ENCODE measurements around the gene SLC30A5.
"Not testable (repeated sequence)": the region's sequence is repeated elsewhere in the genome, so short reads cannot be mapped to it uniquely, and the experiment has no call there.

The SLC30A5 gene

GRCh38 chr5:69103521-69103920 lies 9.7 kb downstream of the SLC30A5 start:
- Histone ChIP-seq H3K27me3 (ENCODE audit: control insufficient read depth in 1 of 2, insufficient read depth in 2 of 2, low read length in 2 of 2) (no peaks in the 10 kb centered on the region), H3K27ac (ENCODE audit: low read length) (no peak overlapping the region), H3K4me1 (ENCODE audit: control insufficient read depth, insufficient read depth, low read length) (no peaks in the 10 kb centered on the region), H3K9ac (ENCODE audit: low read length in 2 of 2) (no peak overlapping the region), H3K36me3 (ENCODE audit: control insufficient read depth in 2 of 2, insufficient read depth in 2 of 2, low read length in 2 of 2) (peaks cover 15 to 22% of the 10 kb centered on the region in 2 donors), H3K9me3 (ENCODE audit: control insufficient read depth in 2 of 2, low read length in 2 of 2) (no peaks in the 10 kb centered on the region), H3K4me3 (ENCODE audit: low read length in 2 of 2) (no peak overlapping the region)

- Histone ChIP-seq H3K27me3 (ENCODE audit: control insufficient read depth in 1 of 2, insufficient read depth in 2 of 2, low read length in 2 of 2) (no peaks in the 10 kb centered on the region), H3K4me3 (ENCODE audit: low read length in 2 of 2) (no peak overlapping the region), H3K4me1 (ENCODE audit: control insufficient read depth, insufficient read depth, low read length) (no peaks in the 10 kb centered on the region), H3K9me3 (ENCODE audit: control insufficient read depth in 2 of 2, low read length in 2 of 2) (no peaks in the 10 kb centered on the region), H3K9ac (ENCODE audit: low read length in 2 of 2) (no peak overlapping the region), H3K27ac (ENCODE audit: low read length) (no peak overlapping the region), H3K36me3 (ENCODE audit: control insufficient read depth in 2 of 2, insufficient read depth in 2 of 2, low read length in 2 of 2) (peaks cover 21 to 33% of the 10 kb centered on the region in 2 donors)
Observed at GRCh38 chr5:69105996-69106906, 12.4 kb downstream of the SLC30A5 start.

- not testable (repeated sequence) for H3K4me1 ChIP-seq (ENCODE audit: control insufficient read depth, insufficient read depth, low read length); H3K27me3 ChIP-seq (ENCODE audit: control insufficient read depth in 1 of 2, insufficient read depth in 2 of 2, low read length in 2 of 2); H3K9me3 ChIP-seq (ENCODE audit: control insufficient read depth in 2 of 2, low read length in 2 of 2); H3K27ac ChIP-seq (ENCODE audit: low read length); H3K9ac ChIP-seq (ENCODE audit: low read length in 2 of 2); H3K4me3 ChIP-seq (ENCODE audit: low read length in 2 of 2)
- H3K36me3 ChIP-seq (ENCODE audit: control insufficient read depth in 2 of 2, insufficient read depth in 2 of 2, low read length in 2 of 2) = peaks cover 19 to 39% of the 10 kb centered on the region in 2 donors
Observed at GRCh38 chr5:69108367-69108766, 14.6 kb downstream of the SLC30A5 start.

GRCh38 chr5:69113851-69114250 lies 20.0 kb downstream of the SLC30A5 start:
- Histone ChIP-seq H3K9ac (ENCODE audit: low read length in 2 of 2) (no peak overlapping the region), H3K27me3 (ENCODE audit: control insufficient read depth in 1 of 2, insufficient read depth in 2 of 2, low read length in 2 of 2) (no peaks in the 10 kb centered on the region), H3K36me3 (ENCODE audit: control insufficient read depth in 2 of 2, insufficient read depth in 2 of 2, low read length in 2 of 2) (peaks cover 22 to 50% of the 10 kb centered on the region in 2 donors), H3K4me3 (ENCODE audit: low read length in 2 of 2) (no peak overlapping the region), H3K4me1 (ENCODE audit: control insufficient read depth, insufficient read depth, low read length) (no peaks in the 10 kb centered on the region), H3K27ac (ENCODE audit: low read length) (no peak overlapping the region), H3K9me3 (ENCODE audit: control insufficient read depth in 2 of 2, low read length in 2 of 2) (no peaks in the 10 kb centered on the region)

- H3K9me3 ChIP-seq (ENCODE audit: control insufficient read depth in 2 of 2, low read length in 2 of 2) = no peaks in the 10 kb centered on the region
- H3K9ac ChIP-seq (ENCODE audit: low read length in 2 of 2) = no peak overlapping the region
- H3K27me3 ChIP-seq (ENCODE audit: control insufficient read depth in 1 of 2, insufficient read depth in 2 of 2, low read length in 2 of 2) = no peaks in the 10 kb centered on the region
- no peaks in the 10 kb centered on the region for H3K4me1 ChIP-seq (ENCODE audit: control insufficient read depth, insufficient read depth, low read length)
- no peak overlapping the region for H3K27ac ChIP-seq (ENCODE audit: low read length)
- no peak overlapping the region for H3K4me3 ChIP-seq (ENCODE audit: low read length in 2 of 2)
- peaks cover 21 to 46% of the 10 kb centered on the region in 2 donors for H3K36me3 ChIP-seq (ENCODE audit: control insufficient read depth in 2 of 2, insufficient read depth in 2 of 2, low read length in 2 of 2)
Observed at GRCh38 chr5:69115526-69115925, 21.7 kb downstream of the SLC30A5 start.

- no peak overlapping the region for H3K27ac ChIP-seq (ENCODE audit: low read length)
- no peak overlapping the region for H3K4me3 ChIP-seq (ENCODE audit: low read length in 2 of 2)
Observed at GRCh38 chr5:69129413-69129812, 35.6 kb downstream of the SLC30A5 start.

GRCh38 chr5:69130241-69130640 lies 36.4 kb downstream of the SLC30A5 start:
- Histone ChIP-seq H3K4me3 (ENCODE audit: low read length in 2 of 2) (no peak overlapping the region), H3K36me3 (ENCODE audit: control insufficient read depth in 2 of 2, insufficient read depth in 2 of 2, low read length in 2 of 2) (peaks cover 6 to 15% of the 10 kb centered on the region in 2 donors), H3K4me1 (ENCODE audit: control insufficient read depth, insufficient read depth, low read length) (no peaks in the 10 kb centered on the region), H3K9ac (ENCODE audit: low read length in 2 of 2) (no peak overlapping the region), H3K27ac (ENCODE audit: low read length) (no peak overlapping the region), H3K9me3 (ENCODE audit: control insufficient read depth in 2 of 2, low read length in 2 of 2) (no peaks in the 10 kb centered on the region), H3K27me3 (ENCODE audit: control insufficient read depth in 1 of 2, insufficient read depth in 2 of 2, low read length in 2 of 2) (no peaks in the 10 kb centered on the region)

More at GRCh38 chr5:69129413-69129812, 35.6 kb downstream of the SLC30A5 start:
- no peaks in the 10 kb centered on the region for H3K27me3 ChIP-seq (ENCODE audit: control insufficient read depth in 1 of 2, insufficient read depth in 2 of 2, low read length in 2 of 2)
- no peak overlapping the region for H3K9ac ChIP-seq (ENCODE audit: low read length in 2 of 2)
- no peaks in the 10 kb centered on the region for H3K9me3 ChIP-seq (ENCODE audit: control insufficient read depth in 2 of 2, low read length in 2 of 2)
- peaks cover 6 to 21% of the 10 kb centered on the region in 2 donors for H3K36me3 ChIP-seq (ENCODE audit: control insufficient read depth in 2 of 2, insufficient read depth in 2 of 2, low read length in 2 of 2)
- no peaks in the 10 kb centered on the region for H3K4me1 ChIP-seq (ENCODE audit: control insufficient read depth, insufficient read depth, low read length)

GRCh38 chr5:69131304-69131703 lies 37.5 kb downstream of the SLC30A5 start:
- Histone ChIP-seq H3K4me1 (ENCODE audit: control insufficient read depth, insufficient read depth, low read length) (no peaks in the 10 kb centered on the region), H3K9me3 (ENCODE audit: control insufficient read depth in 2 of 2, low read length in 2 of 2) (no peaks in the 10 kb centered on the region), H3K4me3 (ENCODE audit: low read length in 2 of 2) (no peak overlapping the region), H3K27ac (ENCODE audit: low read length) (no peak overlapping the region), H3K27me3 (ENCODE audit: control insufficient read depth in 1 of 2, insufficient read depth in 2 of 2, low read length in 2 of 2) (no peaks in the 10 kb centered on the region), H3K9ac (ENCODE audit: low read length in 2 of 2) (no peak overlapping the region), H3K36me3 (ENCODE audit: control insufficient read depth in 2 of 2, insufficient read depth in 2 of 2, low read length in 2 of 2) (peaks cover 6 to 15% of the 10 kb centered on the region in 2 donors)

GRCh38 chr5:69134126-69134525 lies 40.3 kb downstream of the SLC30A5 start:
- no peaks in the 10 kb centered on the region for H3K4me1 ChIP-seq (ENCODE audit: control insufficient read depth, insufficient read depth, low read length)
- H3K4me3 ChIP-seq (ENCODE audit: low read length in 2 of 2) = no peak overlapping the region
- H3K9me3 ChIP-seq (ENCODE audit: control insufficient read depth in 2 of 2, low read length in 2 of 2) = no peaks in the 10 kb centered on the region
- no peaks in the 10 kb centered on the region for H3K27me3 ChIP-seq (ENCODE audit: control insufficient read depth in 1 of 2, insufficient read depth in 2 of 2, low read length in 2 of 2)
- H3K36me3 ChIP-seq (ENCODE audit: control insufficient read depth in 2 of 2, insufficient read depth in 2 of 2, low read length in 2 of 2) = peaks cover 6 to 7% of the 10 kb centered on the region in 2 donors
- no peak overlapping the region for H3K27ac ChIP-seq (ENCODE audit: low read length)
- H3K9ac ChIP-seq (ENCODE audit: low read length in 2 of 2) = no peak overlapping the region

- no peak overlapping the region for H3K9ac ChIP-seq (ENCODE audit: low read length in 2 of 2)
Observed at GRCh38 chr5:69136293-69136692, 42.5 kb downstream of the SLC30A5 start.

GRCh38 chr5:69137208-69137607 lies 43.4 kb downstream of the SLC30A5 start:
- H3K4me3 ChIP-seq (ENCODE audit: low read length in 2 of 2); H3K9me3 ChIP-seq (ENCODE audit: control insufficient read depth in 2 of 2, low read length in 2 of 2); H3K27me3 ChIP-seq (ENCODE audit: control insufficient read depth in 1 of 2, insufficient read depth in 2 of 2, low read length in 2 of 2); H3K27ac ChIP-seq (ENCODE audit: low read length); H3K9ac ChIP-seq (ENCODE audit: low read length in 2 of 2); H3K4me1 ChIP-seq (ENCODE audit: control insufficient read depth, insufficient read depth, low read length); H3K36me3 ChIP-seq (ENCODE audit: control insufficient read depth in 2 of 2, insufficient read depth in 2 of 2, low read length in 2 of 2): not testable (repeated sequence)

More at GRCh38 chr5:69136293-69136692, 42.5 kb downstream of the SLC30A5 start:
- no peak overlapping the region for H3K27ac ChIP-seq (ENCODE audit: low read length)
- no peak overlapping the region for H3K4me3 ChIP-seq (ENCODE audit: low read length in 2 of 2)
- H3K9me3 ChIP-seq (ENCODE audit: control insufficient read depth in 2 of 2, low read length in 2 of 2) = peaks cover 0 to 3% of the 10 kb centered on the region in 2 donors
- H3K36me3 ChIP-seq (ENCODE audit: control insufficient read depth in 2 of 2, insufficient read depth in 2 of 2, low read length in 2 of 2) = peaks cover 4% of the 10 kb centered on the region in 2 donors
- no peaks in the 10 kb centered on the region for H3K27me3 ChIP-seq (ENCODE audit: control insufficient read depth in 1 of 2, insufficient read depth in 2 of 2, low read length in 2 of 2)
- no peaks in the 10 kb centered on the region for H3K4me1 ChIP-seq (ENCODE audit: control insufficient read depth, insufficient read depth, low read length)

Data from stomach smooth muscle (tissue), 2 donors.